NCI-H146 treated with DMSO at 0.1 percent for 48 hours (cell line): ENCODE results near the gene CHAF1A.
A peak's percentile ranks its signal among the peaks of the same experiment; 100 is the strongest.

Experiments used
- DNase-seq: peaks from one replicate; lab custom pipeline; 2025; ENCODE audit not compliant: unreplicated experiment; lab: John Stamatoyannopoulos, UW

CHAF1A gene, protein sequence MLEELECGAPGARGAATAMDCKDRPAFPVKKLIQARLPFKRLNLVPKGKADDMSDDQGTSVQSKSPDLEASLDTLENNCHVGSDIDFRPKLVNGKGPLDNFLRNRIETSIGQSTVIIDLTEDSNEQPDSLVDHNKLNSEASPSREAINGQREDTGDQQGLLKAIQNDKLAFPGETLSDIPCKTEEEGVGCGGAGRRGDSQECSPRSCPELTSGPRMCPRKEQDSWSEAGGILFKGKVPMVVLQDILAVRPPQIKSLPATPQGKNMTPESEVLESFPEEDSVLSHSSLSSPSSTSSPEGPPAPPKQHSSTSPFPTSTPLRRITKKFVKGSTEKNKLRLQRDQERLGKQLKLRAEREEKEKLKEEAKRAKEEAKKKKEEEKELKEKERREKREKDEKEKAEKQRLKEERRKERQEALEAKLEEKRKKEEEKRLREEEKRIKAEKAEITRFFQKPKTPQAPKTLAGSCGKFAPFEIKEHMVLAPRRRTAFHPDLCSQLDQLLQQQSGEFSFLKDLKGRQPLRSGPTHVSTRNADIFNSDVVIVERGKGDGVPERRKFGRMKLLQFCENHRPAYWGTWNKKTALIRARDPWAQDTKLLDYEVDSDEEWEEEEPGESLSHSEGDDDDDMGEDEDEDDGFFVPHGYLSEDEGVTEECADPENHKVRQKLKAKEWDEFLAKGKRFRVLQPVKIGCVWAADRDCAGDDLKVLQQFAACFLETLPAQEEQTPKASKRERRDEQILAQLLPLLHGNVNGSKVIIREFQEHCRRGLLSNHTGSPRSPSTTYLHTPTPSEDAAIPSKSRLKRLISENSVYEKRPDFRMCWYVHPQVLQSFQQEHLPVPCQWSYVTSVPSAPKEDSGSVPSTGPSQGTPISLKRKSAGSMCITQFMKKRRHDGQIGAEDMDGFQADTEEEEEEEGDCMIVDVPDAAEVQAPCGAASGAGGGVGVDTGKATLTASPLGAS

GRCh38 chr19:4402171-4403004, at the start of gene CHAF1A:
Gene CHAF1A, plus strand, starts transcription at chr19:4402640. Its CDS starts 123 bp downstream, at chr19:4402763.
- DNase-seq: peak; percentile 92

GRCh38 chr19:4352701-4353121, 49.7 kb upstream of the CHAF1A start:
- no peak for DNase-seq

DNA sequence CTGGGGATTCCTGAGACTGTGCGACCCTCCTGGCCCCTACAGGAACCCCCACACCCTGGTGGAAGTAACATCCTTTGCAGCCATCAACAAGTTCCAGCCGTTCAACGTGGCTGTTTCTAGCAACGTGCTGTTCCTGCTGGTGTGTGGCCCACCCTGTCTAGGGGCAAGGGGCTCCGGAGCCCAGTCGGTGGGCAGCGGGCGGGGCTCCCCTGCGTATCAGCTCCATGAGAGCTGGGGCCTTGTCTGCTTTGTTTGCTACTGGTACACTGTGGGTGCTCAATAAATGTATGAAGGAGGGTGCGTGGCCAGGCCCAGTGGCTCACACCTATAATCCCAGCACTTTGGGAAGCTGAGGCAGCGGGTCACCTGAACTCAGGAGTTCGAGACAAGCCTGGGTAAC, 48.2 kb upstream of the CHAF1A start:
- DNase-seq: no peak

DNA sequence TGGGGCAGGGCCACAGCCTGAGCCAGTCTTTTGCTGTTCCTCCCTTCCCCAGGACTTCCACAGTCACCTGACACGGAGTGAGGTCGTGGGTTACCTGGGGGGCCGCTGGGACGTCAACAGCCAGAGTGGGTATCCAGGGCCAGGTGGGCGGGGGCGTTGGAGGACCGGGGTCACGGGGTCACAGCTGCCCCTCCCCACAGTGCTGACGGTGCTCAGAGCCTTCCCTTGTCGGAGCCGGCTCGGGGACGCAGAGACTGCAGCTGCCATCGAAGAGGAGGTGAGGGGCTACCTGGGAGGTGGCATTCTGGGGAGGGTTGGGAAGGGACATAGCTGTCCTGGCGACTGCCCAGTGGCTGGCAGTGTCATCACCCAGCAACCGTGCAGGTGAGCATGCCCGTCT, 47.5 kb upstream of the CHAF1A start:
- no peak for DNase-seq

DNA sequence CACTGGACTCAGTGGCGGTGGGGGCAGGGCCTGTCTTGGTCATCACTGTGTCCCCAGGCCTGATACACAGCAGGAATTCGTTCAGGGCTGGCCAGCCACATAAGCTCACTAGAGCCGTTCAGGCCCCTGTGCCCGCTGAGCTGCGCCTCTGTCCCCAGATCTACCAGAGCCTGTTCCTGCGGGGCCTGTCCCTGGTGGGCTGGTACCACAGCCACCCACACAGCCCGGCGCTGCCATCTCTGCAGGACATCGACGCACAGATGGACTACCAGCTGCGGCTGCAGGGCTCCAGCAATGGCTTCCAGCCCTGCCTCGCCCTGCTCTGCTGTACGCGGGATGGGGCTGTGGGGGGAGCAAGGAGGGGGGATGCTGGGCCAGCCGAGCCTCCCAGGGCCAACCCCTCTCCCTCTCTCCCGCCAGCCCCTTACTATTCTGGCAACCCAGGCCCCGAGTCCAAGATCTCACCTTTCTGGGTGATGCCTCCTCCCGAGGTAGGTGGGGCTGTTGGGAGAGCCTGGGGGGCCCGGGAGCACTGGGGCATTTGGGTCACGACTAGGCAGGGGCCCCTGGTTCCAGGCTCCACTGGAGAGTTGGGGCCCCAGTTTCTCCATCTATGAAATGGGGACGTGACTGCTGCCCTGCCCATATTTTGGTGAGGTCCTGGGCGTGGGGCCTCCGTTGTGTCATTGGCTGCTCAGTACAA, 45.2 kb upstream of the CHAF1A start:
- no peak for DNase-seq

GRCh38 chr19:4357921-4358326, 44.5 kb upstream of the CHAF1A start:
- no peak for DNase-seq

- no peak for DNase-seq
These were observed 43.5 kb upstream of the CHAF1A start for GRCh38 chr19:4358709-4359626.

GRCh38 chr19:4359627-4360000, 42.8 kb upstream of the CHAF1A start:
- DNase-seq: no peak

GRCh38 chr19:4360081-4360569, 42.3 kb upstream of the CHAF1A start:
- no peak for DNase-seq

GRCh38 chr19:4360641-4361151, 41.7 kb upstream of the CHAF1A start:
- no peak for DNase-seq

DNA sequence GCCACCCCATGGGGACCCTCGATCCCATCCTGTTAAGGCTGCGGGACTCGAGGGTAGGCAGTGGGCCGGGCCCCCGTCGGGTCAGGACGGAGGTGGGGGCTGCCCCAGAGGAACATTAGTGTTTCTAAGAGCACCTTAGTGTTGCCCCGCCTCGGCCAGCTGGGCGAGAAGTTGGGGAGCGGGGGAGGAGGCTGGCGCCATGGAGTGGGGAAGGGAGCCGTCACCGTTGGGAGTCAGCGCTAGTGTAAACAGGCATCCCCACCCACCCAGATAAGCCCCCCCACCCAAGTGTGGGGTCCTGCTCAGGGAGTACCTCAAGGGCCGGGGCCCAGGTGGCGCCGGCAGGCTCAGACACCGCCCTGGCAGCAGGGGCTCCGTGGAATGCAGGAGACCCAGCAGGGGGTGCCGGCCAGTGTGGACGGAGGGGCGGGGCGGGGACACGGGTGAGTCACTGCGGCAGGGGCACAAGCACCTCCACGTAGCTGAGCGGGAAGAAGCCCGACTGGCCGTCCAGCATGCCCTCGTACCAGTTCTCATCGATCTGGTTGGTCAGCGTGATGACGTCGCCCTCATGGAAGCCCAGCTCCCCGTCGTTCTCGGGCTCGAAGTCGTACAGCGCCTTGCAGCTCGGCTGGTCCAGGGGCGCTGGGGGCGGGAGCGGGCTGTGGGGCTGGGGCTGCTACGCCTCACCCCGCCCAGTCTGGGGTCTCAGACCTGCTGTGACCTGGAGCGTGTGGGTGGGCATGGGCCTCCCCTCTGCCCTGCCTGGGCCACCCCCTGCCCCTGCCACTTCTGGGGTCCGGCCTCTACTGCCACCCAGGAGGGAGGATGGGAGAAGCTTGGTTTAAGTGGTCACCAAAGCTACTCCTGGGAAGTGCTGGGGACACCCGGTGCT, 41.0 kb upstream of the CHAF1A start:
- DNase-seq: no peak

- DNase-seq: no peak
These were observed 40.2 kb upstream of the CHAF1A start for GRCh38 chr19:4362101-4362828.

- no peak for DNase-seq
These were observed 39.5 kb upstream of the CHAF1A start for GRCh38 chr19:4362831-4363545.

- no peak for DNase-seq
These were observed 38.7 kb upstream of the CHAF1A start for GRCh38 chr19:4363571-4364304.

DNA sequence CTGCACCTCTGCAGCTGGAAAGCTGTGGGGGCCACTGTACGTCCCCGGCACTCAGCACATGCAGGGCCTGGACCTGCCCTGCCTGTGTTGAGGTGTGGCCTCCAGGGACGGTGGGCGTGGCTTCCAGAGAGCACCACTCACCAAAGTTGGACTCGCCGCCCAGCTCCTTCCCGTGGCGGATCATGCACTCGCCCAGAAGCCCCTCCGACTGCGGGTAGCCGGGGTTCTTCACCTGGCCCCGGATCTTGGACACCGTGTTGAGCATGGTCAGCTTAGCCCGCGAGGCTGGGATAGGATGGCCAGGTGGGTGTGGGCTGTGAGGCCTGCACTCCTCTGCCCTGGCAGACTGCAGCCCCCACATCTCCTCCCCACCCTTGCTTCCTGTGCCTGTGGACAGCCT, 37.1 kb upstream of the CHAF1A start:
- no peak for DNase-seq
